HG02678 (cell line): ENCODE measurements around the gene TIMP4.

Experiments
- ATAC-seq: cut with Tn5 transposase; IDR thresholded peaks from one replicate; pipeline ENCODE4 v1.9.1; 2021; ENCODE audit warnings: mild to moderate bottlenecking, moderate library complexity; ENCODE audit not compliant: unreplicated experiment

Gene TIMP4

DNA sequence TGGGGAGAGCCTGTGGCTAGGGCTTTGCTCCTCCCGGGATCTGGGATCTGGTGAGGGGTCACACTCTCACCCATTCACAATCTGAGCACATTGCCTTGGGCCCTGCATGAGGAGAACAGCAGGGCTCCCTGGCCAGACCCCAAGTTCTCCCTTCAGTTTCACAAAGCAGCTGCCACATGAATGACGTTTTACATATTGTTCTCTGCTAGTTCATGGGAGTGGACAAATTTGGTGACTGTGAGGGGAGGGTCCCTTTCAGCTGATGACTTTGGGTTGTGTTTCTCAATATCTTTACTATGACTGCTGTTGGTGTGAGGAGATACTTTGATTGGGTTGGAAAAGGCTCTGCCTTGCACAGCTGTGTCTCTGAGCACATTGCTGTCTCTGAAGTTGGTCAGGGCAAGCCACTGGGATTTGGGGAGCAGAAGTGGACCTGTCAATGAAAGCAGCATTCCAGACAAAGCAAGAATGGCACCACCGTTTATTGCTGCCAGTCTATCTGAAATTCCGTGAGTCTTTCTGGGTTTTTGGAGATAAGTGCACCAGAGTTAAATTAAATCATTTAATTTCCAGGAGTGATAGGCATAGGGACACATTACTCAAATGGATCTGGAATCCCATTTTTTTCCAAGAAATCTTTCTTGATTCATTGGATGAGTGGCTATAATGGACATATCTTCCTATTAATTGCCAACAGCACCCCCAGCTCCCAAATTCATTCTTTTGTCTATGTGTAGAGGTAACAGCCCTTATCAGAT lies 10.3 kb downstream of the TIMP4 start:
- ATAC-seq: no peak

DNA sequence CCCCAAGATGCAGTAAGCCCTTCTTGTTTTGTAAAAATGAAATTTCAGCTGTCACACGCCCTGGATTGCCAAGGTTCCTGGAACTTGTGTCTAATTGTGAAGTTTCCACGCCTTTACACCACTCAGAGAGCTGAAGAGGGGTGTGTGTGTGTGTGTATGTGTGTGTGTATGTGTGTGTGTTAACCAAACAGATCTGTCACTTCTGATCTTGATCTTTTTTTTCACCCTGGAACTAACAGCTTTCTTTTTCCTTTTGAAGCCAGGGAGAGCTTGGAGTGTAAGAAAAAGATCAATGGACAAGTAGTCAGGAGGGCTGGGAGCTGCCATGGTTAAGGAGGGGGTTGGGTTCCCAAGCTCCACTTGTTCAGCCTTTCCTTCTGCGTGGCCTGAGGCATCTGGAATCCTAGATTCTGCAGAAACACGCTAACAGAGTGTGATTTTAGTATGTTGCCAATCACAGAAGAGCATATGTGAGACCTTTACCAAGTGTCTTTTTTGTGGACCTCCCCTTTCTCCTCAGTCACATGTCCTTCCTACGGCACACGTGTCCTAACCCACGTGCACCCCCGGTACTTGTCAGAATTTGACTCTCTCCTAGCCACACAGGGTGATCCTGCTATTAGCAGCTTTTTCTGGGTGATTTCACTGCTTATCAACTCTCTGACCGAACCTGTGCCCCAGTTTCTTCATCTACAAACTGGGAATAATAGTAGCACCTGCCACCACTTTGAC lies 11.5 kb downstream of the TIMP4 start:
- no peak for ATAC-seq

DNA sequence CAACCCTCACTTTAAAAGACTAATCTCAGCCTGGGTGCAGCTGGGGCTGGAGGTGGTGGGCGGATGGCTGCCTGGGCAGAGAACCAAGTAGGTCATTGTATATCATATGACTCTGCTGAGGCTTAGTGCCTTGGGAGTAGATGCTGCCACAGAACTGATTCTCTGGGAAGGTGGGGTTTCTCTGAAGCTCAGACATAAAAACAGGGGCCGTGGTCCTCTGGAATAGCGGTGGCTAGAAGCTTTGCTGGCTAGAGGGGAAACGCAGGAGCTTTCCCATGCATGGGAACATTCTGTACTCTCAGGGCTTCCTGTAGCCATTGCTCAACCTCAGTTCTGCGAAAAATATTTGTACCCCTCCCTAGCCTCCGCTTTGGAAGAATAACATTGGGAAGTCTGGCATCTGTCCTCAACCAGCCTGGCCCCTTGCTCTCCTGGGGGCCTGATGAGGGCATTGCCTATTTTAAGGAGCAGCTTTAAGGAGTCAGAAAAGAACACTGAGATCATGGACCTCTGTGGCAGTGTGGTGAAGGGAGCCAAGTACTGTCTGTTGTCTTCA lies 14.7 kb downstream of the TIMP4 start:
- no peak for ATAC-seq

DNA sequence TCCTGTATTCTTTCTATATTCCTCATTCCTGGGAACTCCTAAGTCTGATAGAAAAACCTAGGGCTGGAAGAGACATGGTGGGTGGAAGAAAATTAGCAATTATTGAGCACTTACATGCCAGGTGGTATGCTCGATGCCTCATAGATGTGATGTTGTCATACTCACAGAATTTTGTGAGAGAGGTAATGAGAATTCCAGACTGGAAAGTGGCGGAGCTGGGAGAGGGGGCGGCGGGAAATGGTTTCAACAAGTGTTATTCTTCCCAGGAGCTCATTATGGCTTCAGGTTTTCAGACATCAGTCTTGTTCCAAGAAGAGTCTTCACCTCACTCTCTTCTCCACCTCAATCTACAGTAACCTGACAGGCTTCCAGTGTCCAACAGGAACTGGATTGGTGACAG lies 16.2 kb downstream of the TIMP4 start:
- ATAC-seq: no peak

DNA sequence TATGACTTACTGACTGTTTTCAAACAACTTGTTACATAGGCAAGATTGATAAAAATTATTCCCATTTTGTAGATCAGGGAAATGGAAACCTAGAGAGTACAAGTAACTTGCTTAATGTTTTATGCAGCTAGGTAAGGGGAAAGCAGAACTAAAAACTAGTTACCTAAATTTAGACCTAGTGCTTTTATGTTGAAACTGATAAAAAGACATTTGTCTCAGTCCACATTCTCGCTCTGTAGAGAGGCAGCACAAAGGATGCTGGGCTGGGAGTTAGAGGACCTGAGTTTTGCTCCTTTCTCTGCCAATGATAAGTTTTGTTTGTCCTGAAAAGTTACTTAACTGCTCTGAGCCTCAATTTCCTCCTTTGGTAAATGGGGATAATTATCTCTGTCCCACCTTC lies 17.4 kb downstream of the TIMP4 start:
- no peak for ATAC-seq

DNA sequence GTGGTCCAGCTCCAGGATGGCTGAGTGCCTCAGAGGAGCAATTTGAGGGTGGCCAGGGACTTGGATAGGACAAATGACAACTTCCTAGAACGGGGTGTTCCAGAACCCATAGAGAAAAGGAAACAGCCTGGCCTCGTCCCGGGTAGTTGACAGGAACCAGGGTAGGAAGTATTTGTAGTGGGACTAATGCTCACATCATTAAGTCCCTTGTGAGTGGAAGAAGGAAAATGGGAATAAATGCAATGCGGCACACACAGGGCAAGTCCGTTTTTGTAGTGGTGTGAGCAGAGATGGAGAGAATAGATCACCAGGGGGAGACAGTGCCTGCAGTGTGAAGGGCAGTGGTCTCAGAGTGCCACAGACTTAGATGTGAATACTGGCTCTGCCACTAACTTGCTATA lies 19.6 kb downstream of the TIMP4 start:
- ATAC-seq: no peak

DNA sequence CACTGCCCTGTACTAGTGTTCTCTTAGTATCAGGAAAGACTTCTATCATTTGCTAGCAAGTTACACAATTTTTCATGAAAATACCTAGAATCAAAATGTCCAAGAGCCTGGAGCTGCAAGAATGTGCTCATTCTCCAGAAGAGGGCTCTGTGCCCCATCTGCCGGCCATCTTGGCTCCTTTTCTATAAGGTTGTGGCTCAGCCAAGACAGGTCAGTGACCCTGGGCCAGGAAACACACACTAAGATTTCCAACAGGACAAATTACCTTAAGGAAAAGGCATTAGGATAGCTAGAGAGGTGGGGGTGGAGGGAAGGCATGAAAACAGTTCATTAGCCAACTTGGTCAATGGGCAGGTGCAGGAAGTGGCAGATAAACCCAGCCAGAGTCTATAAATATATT lies 20.7 kb downstream of the TIMP4 start:
- peak; percentile 58 for ATAC-seq

DNA sequence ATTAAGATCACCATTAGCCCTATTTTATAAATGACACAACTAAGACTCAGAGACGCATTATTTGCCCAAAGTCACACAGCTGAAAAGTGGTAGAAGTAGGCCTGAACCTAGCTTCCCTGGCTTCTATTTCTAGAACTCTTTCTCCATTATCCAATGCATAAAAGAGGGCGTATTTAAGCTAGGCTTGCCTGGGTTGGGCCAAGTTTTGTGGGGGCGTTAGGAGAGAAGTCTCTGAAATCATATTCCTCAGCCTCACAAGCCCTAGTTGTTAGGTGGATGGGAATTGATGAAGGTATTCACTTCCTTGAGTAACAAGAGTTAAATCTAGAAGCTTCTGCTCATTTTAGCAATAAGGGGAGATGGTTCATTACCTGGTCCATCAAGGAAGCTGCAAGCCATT lies 22.3 kb downstream of the TIMP4 start:
- no peak for ATAC-seq

DNA sequence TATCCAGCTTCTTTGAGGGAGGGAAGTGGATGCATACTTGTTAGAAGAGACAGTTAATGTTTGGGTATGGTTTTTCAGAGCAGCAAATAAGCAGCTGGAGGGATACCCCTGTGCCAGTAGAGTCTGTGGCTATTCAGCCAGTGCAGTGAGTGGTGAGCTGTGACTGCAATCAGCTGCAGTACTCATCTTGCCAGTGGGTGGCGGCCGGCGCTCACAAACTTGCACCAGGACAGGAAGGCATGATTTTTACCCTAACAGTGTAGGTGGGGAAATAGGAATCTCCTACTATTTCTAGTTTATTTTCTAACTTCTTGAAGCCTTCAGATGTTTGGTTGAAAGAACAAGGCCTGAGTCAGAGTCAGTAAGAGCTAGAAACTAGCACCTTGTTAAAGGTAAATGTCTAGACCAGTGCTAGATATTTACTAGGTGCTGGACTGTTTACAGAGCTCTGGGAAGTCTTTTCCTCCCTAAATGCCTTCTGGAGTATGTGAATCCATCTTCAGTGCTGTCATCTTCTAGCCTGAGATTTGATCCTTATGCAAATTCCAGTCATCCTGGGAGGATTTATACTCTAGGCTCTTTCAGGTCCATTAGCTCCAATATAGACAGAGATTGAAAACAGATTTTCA lies 23.6 kb downstream of the TIMP4 start:
- peak; percentile 85 for ATAC-seq

DNA sequence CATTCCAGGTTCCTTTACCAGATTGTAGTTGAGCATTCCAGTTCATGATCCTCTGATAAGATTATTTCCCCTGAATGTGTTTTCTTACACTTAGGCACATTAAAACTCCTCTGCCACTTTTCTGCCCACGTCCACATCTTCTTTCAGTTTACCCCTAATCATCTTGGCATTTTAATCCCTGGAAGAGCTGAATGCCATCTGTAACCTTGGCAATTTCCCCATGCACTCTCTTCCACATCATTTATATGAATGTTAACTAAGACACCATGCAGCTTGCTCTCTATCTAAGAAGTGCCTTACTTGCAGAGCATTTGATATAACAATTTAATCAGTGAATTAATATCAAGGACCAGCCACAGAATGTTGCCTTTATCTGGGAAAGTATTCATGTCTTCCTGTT lies 25.8 kb downstream of the TIMP4 start:
- ATAC-seq: no peak

DNA sequence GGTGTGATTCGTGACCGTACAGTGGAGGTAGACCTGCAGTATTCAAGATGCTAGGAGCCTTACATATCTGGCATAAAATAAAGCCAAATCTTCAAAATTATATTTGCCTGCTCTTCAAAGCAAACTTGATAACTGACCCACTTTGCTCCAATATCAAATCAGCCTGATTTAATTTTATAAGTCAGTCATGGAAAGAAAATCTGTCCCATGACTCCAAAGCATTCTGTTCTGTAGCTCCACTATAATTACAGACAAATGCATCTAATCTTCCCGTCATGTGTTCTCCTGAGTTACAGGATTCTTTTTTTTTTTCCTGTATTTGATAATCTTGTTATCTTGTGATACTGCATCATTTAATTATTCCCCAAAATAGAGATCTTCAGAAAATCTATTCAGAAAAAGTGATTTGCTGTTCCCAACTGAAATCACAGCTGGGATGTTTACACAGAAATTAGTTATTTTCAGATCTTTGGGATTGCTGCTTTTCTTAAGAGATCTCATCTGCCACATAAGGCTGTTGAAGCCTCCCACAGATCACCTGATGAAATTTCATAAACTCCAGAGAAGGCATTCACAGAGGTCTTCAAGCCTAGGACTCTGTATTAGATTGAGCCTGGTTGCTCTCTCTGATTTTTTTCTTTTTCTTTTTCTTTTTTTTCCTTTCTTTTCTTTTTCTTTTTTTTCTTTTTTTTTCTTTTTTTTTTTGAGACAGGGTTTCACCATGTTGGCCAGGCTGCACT lies 27.2 kb downstream of the TIMP4 start:
- no peak for ATAC-seq

DNA sequence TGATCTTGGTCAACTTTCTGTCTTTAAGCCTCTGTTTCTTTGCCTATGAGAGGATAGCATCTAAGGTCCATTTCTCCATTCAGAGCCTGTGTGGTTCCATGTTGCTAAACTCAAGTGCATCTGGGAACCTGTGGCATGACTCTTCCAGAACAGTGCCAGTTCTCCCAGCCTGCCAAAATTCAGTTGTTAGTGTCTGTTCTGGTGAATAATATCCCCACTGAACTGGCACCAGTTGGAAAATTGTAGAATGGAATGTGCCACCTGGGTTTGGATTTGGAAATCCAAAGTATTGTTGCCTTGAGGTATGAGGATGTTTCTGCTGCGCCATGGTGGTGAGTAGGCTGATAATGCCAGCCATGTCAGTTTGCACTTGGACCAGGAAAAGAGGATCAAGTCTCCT lies 31.3 kb downstream of the TIMP4 start:
- ATAC-seq: no peak

DNA sequence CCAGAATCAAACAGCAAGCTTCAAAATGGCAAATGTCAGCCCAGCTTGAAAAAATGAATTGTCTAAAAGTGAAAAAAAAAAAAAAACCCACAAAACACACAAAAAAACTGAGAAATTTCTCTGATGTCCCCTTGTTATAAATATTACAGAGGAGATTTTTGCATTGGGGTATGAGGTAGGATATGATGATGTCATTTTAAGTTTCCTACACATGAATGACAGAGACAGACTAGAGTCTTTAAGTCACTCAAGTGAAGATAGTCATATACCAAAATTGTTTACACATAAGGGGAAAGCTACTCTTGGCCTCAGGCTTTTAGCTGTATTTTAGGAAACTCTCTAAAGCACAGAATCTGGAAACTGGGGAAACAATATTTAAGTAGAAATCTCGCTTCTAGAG lies 32.9 kb downstream of the TIMP4 start:
- no peak for ATAC-seq

DNA sequence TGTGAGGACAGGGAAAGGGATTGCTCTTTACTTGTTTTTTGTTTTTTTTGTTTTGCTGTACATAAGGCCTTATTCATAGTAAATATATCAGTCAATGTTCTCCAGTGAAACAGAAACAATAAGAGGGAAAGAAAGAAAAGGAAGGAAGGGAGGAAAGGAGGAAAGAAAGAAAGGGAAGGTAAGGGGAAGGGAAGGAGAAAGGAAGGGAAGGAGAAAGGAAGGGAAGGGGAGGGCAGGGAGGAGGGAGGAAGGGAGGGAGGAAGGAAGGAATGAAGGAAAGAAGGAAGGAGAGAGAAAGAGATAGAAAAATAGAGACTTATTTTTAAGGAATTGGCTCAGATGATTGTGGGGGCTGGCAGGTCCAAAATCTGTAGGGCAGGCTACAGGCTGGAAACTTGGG lies 37.2 kb downstream of the TIMP4 start:
- ATAC-seq: no peak

DNA sequence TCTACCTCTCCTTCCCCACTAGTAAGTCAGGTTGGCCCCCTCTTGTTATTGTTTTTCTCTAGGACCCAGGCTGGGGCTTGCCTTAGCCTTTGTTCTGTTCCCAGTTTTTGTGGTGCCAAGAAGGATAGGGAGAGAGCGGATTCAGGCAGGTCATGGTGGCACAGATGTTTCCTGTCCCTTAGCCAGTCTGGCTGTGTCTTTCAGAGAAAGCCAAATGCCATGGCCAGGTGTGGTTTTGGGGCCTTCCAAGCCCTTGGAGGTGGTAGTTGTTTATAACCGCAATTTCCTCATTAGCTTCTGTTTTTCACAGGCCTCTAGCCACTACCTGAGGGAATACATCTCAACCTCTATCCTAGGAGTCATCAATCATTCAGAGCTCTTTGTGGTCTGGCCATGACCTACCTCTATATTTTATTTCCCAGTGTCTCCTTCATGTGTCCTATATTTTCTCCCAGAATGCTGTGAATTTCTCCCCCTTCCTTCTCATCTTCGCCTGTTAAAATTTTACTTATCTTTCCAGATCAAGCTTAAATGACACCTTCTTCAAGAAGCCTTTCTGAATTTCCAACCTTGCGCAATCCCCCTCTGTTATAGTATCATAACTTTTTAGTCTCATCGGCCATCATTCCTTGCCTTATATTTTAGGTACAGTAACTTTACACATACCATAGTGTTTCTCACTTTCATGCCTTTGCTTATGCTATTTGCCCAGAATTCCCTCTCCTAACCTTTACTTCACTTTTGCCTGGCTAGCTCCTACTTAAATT lies 38.2 kb downstream of the TIMP4 start:
- no peak for ATAC-seq

DNA sequence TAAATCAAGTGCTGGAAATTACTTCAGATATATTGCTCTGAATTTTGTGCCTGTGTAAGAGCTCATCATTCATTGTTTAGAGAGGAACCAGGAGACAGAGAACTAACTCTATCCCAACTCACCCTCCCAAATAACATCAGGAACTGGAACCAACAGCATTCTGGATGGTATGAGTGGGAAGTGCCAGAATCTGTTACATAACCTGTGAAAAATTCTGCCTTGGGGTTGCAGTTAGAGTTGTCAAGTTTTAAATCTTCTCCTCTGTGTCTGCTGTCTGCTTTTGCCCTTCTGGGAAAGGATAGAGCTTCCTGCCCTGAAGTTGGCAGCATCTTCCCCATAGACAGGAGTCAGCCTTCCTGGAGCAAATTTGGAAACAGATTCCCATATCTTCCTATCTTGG lies 41.2 kb downstream of the TIMP4 start:
- no peak for ATAC-seq

DNA sequence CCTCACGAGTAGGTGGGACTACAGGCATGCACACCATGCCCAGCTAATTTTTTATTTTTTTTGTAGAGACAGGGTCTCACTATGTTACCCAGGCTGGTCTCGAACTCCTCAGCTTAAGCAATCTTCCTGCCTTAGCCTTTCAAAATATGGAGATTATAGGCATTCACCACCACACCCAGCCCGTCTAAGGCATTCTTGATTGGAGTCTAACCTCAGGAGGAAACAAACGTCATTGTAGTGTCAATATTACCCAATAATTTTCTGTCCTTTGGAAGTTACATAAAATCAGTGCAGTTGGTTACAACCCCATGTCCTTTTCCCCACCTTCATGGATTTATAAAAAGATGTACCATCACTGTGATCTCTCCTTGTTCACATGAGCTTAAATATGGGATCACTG lies 41.8 kb downstream of the TIMP4 start:
- ATAC-seq: no peak

DNA sequence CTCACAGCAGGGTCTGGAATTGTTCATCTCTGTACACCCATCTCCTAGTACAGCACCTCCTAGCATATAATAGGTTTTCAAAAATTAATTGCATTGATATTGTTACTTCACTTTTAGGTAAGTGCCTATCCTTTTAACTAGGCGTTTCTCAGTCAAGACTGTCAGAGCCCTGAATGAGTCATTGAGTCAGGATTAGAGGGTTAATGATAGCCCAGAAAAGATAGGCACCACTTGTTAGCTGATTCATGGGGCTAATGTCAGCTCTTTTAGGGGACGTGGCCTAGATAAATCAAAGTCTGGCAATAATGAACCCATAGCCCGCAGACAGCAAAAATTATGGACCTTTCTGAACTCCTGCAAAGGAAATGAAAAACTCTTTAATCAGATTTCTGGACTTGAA lies 42.9 kb downstream of the TIMP4 start:
- ATAC-seq: no peak

DNA sequence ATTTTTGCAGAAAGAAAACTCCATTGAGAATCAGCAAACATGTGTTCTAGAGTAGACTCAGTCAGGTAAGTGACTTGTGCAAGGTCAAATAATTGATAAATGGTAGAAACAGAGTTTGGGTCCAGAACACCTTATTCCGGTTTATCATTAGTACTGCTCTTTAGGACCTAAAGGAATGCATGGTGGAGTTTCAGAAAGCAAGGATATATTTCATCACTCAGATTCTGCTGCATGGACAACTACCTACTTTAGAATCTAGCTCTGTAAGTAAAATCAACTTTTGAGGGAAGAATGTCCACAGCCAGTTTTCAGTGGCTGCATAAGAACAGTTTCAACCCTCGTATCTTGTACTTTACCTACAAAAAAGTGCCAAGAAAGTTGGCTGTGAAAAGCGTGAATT lies 43.6 kb downstream of the TIMP4 start:
- ATAC-seq: no peak

DNA sequence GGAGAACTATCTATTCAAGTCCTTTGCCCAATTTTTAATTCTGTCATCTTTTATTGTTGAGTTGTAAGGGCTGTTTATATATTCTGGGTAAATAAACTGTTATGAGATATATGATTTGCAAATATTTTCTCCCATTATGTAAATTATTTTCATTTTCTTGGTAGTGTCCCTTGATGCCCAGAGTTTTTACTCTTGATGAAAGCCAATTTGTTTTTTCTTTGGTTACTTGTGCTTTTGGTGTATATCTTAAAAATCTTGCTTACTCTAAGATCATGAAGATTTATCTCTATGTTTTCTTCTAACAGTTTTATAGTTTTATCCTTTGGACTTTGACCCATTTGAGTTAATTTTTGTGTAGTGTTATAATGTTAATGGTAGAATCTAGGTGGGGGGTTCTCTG lies 44.5 kb downstream of the TIMP4 start:
- ATAC-seq: no peak
